HG03432 (cell line): ENCODE data around the gene COX7A2.

Source experiments
- ATAC-seq: cut with Tn5 transposase; IDR thresholded peaks from one replicate; pipeline ENCODE4 v1.9.1; 2021; ENCODE audit warnings: mild to moderate bottlenecking, moderate library complexity; ENCODE audit not compliant: unreplicated experiment

The COX7A2 gene, protein sequence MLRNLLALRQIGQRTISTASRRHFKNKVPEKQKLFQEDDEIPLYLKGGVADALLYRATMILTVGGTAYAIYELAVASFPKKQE

GRCh38 chr6:75243333-75244062 lies at the start of gene COX7A2:
COX7A2 (minus strand) TSS chr6:75243801; CDS start chr6:75243734, 67 bp downstream.
- ATAC-seq: peak; percentile 96

- ATAC-seq: no peak
Observed at GRCh38 chr6:75292555-75292954, 49.0 kb upstream of the COX7A2 start.

DNA sequence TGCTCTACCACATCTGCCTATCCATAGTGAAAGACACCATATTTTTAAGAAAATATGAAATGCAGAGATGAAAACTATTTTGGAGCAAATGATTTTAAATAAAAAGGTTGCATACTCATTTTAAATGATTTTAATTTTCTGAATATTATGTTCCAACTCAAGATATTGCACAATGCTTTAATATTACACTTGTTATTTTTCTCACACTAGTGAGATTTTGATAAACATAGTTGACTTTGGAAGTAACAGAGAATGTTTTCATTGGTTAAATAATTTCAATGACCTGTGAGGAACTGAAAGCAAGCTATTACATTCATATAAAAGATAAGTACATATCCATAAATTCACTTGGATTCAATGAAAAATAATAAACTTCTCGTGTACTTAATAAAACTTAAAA lies 48.1 kb upstream of the COX7A2 start:
- no peak for ATAC-seq

DNA sequence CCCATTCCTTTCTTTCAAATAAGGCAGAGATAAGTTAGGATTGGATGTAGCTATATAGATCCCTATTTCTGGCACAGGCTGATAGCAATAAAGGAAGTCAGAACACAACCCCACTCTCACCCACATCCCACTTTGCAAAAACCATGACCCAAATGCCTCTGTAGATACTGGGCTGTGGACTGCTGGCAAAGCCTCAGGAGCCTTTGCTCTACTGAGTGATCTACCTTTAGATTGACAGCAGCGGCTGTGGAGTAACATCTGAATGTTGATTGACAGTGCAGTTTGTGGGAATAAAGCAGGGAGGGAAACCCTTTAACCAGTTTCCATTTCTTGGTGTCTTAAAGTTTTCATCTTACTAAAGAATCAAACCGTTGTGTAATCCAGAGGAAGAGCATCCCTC lies 47.7 kb upstream of the COX7A2 start:
- ATAC-seq: no peak

GRCh38 chr6:75290136-75290945 lies 46.7 kb upstream of the COX7A2 start:
- no peak for ATAC-seq

- no peak for ATAC-seq
Observed at GRCh38 chr6:75288023-75288422, 44.4 kb upstream of the COX7A2 start.

DNA sequence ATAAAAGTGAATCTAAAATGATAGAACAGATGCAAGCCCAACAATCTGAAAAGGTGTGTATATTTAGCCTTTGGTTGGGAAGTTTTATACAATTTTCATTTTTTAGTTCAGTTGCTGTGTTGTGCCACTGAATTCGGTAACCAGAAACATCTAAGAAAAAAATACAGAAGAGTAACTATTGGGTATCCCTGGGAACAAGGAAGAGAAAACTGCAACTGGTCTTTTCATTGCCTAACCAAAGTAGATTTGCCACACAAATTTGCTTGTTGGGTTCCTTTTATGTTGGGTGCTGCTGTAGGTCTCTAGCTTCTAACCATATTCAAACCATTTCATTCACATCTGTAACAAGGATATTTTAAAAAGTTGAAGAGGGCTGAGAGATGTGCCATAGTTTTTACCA lies 43.8 kb upstream of the COX7A2 start:
- no peak for ATAC-seq

- no peak for ATAC-seq
Observed at GRCh38 chr6:75286955-75287354, 43.4 kb upstream of the COX7A2 start.

DNA sequence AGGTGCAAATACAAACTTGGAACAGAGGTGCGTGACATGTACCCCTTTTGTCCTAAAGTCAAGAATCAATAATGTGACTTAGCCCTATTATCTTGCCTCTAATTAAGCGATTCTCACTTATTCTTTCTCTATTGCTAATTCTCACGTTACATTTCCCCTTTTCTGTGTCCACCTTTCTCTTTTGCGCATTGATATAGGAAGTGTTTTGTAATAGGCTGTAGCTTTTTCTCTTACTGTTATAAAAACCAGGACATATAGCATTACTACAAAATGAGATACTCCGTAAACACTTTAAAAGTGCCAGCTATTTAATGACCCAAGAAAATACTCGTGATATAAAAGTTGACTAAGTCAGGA lies 41.7 kb upstream of the COX7A2 start:
- ATAC-seq: peak; percentile 8

DNA sequence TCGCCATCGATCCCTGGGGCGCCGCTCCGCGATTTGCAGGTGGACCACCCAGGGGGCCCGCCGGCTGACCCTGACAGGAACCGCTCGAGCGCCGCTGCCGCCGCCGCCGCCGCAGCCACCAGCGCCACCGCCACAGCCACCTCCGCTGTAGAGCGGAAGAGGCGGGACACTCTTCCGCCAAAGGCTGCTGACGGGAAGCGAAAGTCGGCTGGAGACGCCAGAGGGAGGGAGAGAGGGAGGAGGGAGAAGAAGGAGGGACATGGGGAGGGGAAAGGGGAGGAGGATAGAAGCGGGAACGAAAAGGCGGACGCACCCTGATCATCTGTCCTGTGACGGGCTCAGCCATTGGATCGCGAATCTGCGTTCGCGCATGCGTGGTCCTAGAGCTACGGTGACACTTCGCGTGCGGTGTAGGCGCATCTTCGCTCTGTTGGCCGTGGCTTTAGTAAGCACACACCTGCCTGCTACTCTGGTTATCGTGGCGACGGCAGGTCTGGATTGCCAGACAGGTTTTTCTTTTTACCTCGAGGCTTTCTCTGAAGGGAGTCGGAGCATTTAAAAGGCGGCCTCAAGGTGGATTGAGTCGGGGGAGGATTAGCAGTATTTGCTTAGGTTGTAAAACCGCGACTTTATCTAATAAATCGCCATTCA lies 41.2 kb upstream of the COX7A2 start, which contains the start of gene TMEM30A:
TSS of gene TMEM30A (minus strand) at position 161 of the 651 bp plus-strand sequence. CDS start at position 7, 154 bp downstream.
- ATAC-seq: peak; percentile 95

DNA sequence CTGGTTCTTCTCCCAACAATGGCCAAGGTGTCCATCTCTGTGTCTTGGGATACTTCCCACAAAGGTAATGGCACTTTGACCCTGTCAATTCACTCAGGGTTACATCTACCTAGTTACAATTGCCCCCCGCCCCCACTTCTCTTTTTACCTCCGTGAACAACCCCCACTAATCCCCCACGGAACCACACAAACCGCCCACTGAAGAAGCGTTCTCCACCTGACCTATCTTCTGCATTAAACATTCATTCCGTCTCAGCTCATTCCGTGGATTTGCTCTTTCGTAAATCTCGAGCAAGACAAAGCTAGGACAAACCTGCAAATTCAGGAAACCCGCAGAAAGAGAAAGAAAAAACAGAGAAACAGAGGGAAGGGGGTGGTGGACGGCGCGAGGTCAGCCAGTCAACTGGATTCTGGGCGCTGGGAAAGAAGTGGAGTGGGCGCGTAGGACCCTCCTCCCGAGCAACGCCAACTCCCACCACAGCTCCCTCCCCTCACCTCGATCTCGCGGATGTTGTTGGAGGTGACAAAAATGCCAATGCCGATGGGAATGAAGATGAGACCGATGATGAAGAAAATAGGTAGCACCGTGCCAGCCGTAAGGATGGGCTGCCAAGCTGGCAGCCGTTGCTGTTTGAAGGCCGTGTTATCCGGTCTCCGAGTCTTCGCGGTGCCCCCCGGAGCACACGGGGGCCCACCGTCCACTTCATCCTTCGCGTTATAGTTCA lies 40.5 kb upstream of the COX7A2 start:
- ATAC-seq: peak; percentile 26

DNA sequence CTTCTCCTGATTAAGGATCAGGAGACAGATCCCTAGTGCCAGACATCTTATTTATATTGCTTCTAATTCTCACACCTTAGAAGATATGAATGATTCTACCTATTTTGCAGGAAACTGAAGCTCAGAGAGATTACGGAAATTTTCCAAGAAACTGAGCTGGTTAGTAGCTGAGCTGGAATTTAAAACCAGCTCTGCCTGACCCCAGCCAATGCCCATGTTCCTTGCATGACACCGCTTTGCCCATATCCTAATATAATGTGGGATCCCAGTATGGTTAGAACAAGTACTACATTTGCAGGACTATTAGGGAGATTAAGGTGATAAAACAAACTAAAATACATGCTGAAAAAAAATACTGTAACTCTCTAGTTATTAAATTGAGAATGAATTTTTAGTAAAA lies 39.1 kb upstream of the COX7A2 start:
- no peak for ATAC-seq

- no peak for ATAC-seq
Observed at GRCh38 chr6:75281653-75282052, 38.1 kb upstream of the COX7A2 start.

DNA sequence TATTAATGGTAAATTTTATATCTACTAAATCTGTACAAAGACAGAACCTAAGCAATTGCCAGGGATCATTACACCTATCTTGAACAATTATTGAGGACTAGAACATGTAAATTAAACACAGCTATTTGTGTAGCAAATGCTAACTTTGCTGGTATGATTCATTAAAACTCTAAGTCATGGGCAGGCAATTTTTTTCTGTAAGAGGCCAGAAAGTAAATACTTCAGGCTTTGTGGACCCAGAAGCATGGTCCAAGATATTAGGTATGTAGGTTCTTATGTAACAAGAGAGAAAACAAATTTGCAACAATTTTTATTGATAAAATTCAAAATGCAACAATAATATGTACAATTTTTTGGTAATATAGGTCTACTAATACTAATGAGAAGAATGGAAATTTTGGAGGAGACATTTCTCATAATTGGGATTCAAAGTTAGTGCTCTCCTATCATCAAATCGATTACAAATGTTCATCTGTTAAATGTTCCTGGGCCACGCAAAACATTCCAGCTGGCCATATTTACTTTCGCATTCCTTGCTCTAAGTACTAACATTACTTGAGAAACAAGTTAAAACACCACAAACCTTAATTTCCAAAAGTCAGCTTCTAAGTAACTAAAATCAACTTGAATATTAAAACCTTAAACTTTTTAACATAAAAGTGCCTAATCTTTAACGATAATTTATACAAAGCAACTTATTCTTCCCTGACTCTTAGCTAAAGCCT lies 36.7 kb upstream of the COX7A2 start:
- ATAC-seq: no peak

- no peak for ATAC-seq
Observed at GRCh38 chr6:75279418-75279817, 35.8 kb upstream of the COX7A2 start.

GRCh38 chr6:75278474-75279077 lies 35.0 kb upstream of the COX7A2 start:
- ATAC-seq: no peak

DNA sequence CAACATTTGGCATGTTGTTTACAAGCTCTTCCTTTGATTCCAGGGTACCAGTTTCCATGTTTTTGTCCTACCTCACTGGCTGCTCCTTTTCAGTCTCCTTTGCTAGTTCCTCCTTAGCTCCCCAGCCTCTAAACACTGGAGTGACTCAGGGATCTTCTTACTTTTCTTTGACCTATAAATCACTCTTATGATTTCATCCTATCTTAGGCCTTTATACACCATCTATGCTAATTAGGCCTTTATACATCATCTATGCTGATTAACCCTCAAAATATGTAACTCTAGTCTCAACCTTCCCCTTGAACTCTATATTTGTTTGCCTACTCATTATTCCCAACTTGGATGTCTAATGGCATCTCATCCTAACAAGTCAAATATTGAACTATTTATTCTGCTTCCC lies 31.5 kb upstream of the COX7A2 start:
- ATAC-seq: no peak

DNA sequence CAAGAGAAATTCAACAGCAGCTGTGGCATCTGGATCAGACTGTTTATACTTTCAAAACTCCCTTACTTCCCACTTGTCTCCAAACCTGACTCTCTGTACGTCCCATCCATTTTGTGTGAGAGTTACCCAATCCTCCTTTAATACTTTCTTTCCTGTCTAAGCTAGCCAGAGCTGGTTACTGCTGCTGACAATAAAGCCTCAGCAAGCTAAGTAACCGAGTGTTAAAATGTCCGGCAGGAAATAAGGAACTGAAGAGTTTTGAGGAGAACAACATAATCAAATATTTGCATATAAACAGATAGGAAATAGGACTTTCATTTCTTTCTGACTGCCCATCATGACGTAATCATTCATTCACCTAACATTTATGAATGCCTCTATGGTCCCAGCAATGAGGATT lies 29.4 kb upstream of the COX7A2 start:
- no peak for ATAC-seq

DNA sequence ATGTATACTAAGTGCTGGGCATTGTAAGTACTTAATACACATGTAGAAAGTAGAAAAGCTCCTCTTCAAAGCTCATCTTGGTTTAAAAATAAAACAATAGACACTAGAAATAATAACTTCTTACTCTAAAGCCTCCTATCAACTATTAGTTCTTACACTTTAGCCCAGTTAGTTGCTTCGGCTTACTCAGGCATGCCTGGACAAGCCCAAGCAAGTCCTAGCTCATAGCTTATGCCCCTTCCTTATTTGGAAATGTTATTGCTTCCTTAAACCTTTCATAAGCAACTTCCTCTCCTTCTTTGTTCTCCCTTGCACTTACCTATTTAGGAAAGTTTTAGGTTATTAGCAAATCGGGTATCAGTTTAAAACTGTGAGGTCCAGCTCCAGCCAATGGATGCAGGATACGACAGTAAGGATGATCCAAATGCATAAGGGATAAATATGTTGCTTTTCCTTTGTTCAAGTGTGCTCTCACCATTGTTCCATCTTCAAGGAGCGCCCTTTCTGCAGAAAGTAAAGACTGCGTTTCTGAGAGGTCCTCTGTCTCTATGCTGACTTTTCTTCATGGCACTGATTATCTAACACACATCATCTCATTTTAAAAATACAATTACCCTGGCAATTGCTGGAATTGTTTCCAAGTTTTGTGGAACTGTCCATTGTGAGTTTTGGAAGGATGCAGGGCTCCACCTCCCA lies 28.7 kb upstream of the COX7A2 start:
- no peak for ATAC-seq
